CD4-positive, alpha-beta T cell (primary cell): Measurements from ENCODE around the gene PPM1H. TPM values are rescaled to one million over a fixed set of nuclear protein-coding genes. Genes with fewer than 3 reads are reported as not detected.

ENCODE experiments used
- ATAC-seq: fragments of 200-7000 bp; cut with Tn5 transposase; one replicate; pipeline ENCODE4 v1.10.0; 2022; ENCODE audit warnings: mild to moderate bottlenecking; ENCODE audit not compliant: poor library complexity
- CTCF ChIA-PET: fragments of 350-600 bp; sonication (Branson Sonifier 250); formaldehyde crosslinking; loops from one replicate; lab custom pipeline; 2021; ENCODE audit warnings: antibody characterized with exemption, inconsistent platforms; lab: Charles Lee
- POLR2A ChIA-PET: fragments of 350-600 bp; sonication (Branson Sonifier 250); formaldehyde crosslinking; loops from one replicate; lab custom pipeline; 2021; ENCODE audit warnings: antibody characterized with exemption, inconsistent platforms; lab: Charles Lee
- DNase-seq, 14 experiments: peaks; one replicate each; pipeline ENCODE4 v3.0.0-alpha.2; 2013 to 2020; ENCODE audit warnings: mixed read lengths in 2 of 14
- H3K27ac ChIP-seq, 2 donors: one replicate each; pipeline versions ENCODE4 v1.5.1 to v1.7.0; 2013; ENCODE audit warnings: low read length in 2 of 2, low read depth in 1 of 2, mild to moderate bottlenecking in 1 of 2
- H3K27me3 ChIP-seq, 2 experiments: 1 replicate in 1 of 2; 2 replicates in 1 of 2; pipeline versions ENCODE4 v1.6.1 to v1.7.0; 2013; ENCODE audit warnings: low read length in 2 of 2, control low read depth in 1 of 2, mild to moderate bottlenecking in 1 of 2, moderate library complexity in 1 of 2; ENCODE audit not compliant: insufficient read depth in 2 of 2, control insufficient read depth in 1 of 2
- H3K36me3 ChIP-seq: one replicate; pipeline ENCODE4 v1.6.1; 2013; ENCODE audit warnings: low read length, control low read depth; ENCODE audit not compliant: insufficient read depth
- H3K4me1 ChIP-seq: one replicate; pipeline ENCODE4 v1.6.1; 2013; ENCODE audit warnings: low read length, control low read depth; ENCODE audit not compliant: insufficient read depth
- H3K4me3 ChIP-seq: one replicate; pipeline ENCODE4 v1.5.1; 2013; ENCODE audit warnings: mild to moderate bottlenecking, low read length, moderate library complexity
- H3K9me3 ChIP-seq, 2 experiments: 1 replicate in 1 of 2; 2 replicates in 1 of 2; pipeline versions ENCODE4 v1.6.1 to v1.7.0; 2013; ENCODE audit warnings: low read length in 2 of 2, mild to moderate bottlenecking in 2 of 2, control low read depth in 1 of 2, moderate library complexity in 1 of 2; ENCODE audit not compliant: control insufficient read depth in 1 of 2, insufficient read depth in 1 of 2
- H3K27ac Mint-ChIP-seq: one replicate; pipeline ENCODE4 v1.8.0; 2020; ENCODE audit warnings: mixed read lengths
- H3K27me3 Mint-ChIP-seq: one replicate; pipeline ENCODE4 v1.8.0; 2021; ENCODE audit warnings: mixed read lengths
- H3K36me3 Mint-ChIP-seq: one replicate; pipeline ENCODE4 v1.8.0; 2021; ENCODE audit warnings: low read depth, mixed read lengths
- H3K4me1 Mint-ChIP-seq: one replicate; pipeline ENCODE4 v1.8.0; 2021; ENCODE audit warnings: low read depth, mixed read lengths
- H3K4me3 Mint-ChIP-seq: one replicate; pipeline ENCODE4 v1.8.0; 2020; ENCODE audit warnings: mild to moderate bottlenecking, mixed read lengths
- H3K9me3 Mint-ChIP-seq: one replicate; pipeline ENCODE4 v1.8.0; 2020; ENCODE audit warnings: mixed read lengths
- CTCF ChIP-seq: fragments of 200-600 bp; IDR thresholded peaks from one replicate; pipeline ENCODE4 v1.8.0; 2022; ENCODE audit warnings: antibody characterized with exemption, mild to moderate bottlenecking
- intact Hi-C, 2 experiments: fragments of 100-400 bp; cut with DNase I in 1 of 2; cut with micrococcal nuclease in 1 of 2; formaldehyde crosslinking; loops; one replicate each; pipeline versions ENCODE4 v1.15.1 to v1.9.0; 2023 to 2025; cut with DNase I, micrococcal nuclease
- total RNA-seq, 174 experiments: library from RNA in 2 of 174; stranded (reverse) in 2 of 174; gene quantifications; one replicate each; pipeline ENCODE4 v1.2.3 and lab custom pipeline; 2021 to 2026

Gene PPM1H
- total RNA-seq, 2 experiments from 2014 or later, result not detected

GRCh38 chr12:62844915-62845314, 90.0 kb downstream of the PPM1H start:
- no peak for TF ChIP-seq CTCF
- no peaks in the 10 kb centered on the region for H3K27me3 ChIP-seq

GRCh38 chr12:62843716-62844115, 91.2 kb downstream of the PPM1H start:
- ChIA-PET POLR2A (no interaction called here), CTCF (no interaction called here)
- no peaks in the 10 kb centered on the region for H3K9me3 ChIP-seq
- intact Hi-C loops, result no loop called here
- ATAC-seq (no peak), DNase-seq (no peak)
- no peak for TF ChIP-seq CTCF
- Mint-ChIP-seq H3K4me1 (no peaks in the 10 kb centered on the region), H3K4me3 (no peak overlapping the region), H3K36me3 (no peaks in the 10 kb centered on the region), H3K27me3 (peaks cover 13% of the 10 kb centered on the region), H3K9me3 (no peaks in the 10 kb centered on the region), H3K27ac (no peak overlapping the region)
- no peak overlapping the region for H3K4me3 ChIP-seq
- H3K36me3 ChIP-seq, result no peaks in the 10 kb centered on the region
- H3K27ac ChIP-seq, result no peak overlapping the region
- no peaks in the 10 kb centered on the region for H3K27me3 ChIP-seq
- H3K4me1 ChIP-seq, result no peaks in the 10 kb centered on the region

More at GRCh38 chr12:62844915-62845314, 90.0 kb downstream of the PPM1H start:
- Histone ChIP-seq H3K9me3 (no peaks in the 10 kb centered on the region), H3K4me3 (no peak overlapping the region), H3K27ac (no peak overlapping the region), H3K36me3 (no peaks in the 10 kb centered on the region), H3K4me1 (no peaks in the 10 kb centered on the region)
- Mint-ChIP-seq H3K9me3 (no peaks in the 10 kb centered on the region), H3K27me3 (peaks cover 21% of the 10 kb centered on the region), H3K27ac (no peak overlapping the region), H3K4me3 (no peak overlapping the region), H3K4me1 (no peaks in the 10 kb centered on the region), H3K36me3 (no peaks in the 10 kb centered on the region)
- no peak for ATAC-seq
- intact Hi-C loops, result no loop called here
- ChIA-PET CTCF (no interaction called here), POLR2A (no interaction called here)
- no peak for DNase-seq

GRCh38 chr12:62841846-62842245, 93.1 kb downstream of the PPM1H start:
- POLR2A ChIA-PET, result no interaction called here
- ATAC-seq, result no peak

More at GRCh38 chr12:62841846-62842245, 93.1 kb downstream of the PPM1H start:
- CTCF ChIA-PET, result no interaction called here
- no peaks in the 10 kb centered on the region for H3K36me3 ChIP-seq
- Mint-ChIP-seq H3K4me1 (no peaks in the 10 kb centered on the region), H3K4me3 (no peak overlapping the region), H3K36me3 (no peaks in the 10 kb centered on the region), H3K9me3 (no peaks in the 10 kb centered on the region), H3K27ac (no peak overlapping the region), H3K27me3 (peaks cover 16% of the 10 kb centered on the region)
- DNase-seq, result peak in 1 of 14 experiments; percentile 5
- H3K9me3 ChIP-seq, result no peaks in the 10 kb centered on the region
- intact Hi-C loops, result no loop called here
- H3K27me3 ChIP-seq, result no peaks in the 10 kb centered on the region
- H3K27ac ChIP-seq, result no peak overlapping the region
- TF ChIP-seq CTCF, result no peak
- H3K4me3 ChIP-seq, result no peak overlapping the region
- H3K4me1 ChIP-seq, result no peaks in the 10 kb centered on the region
